K562 (cell line): ENCODE measurements around the gene TULP1. TPM values are rescaled to one million over a fixed set of nuclear protein-coding genes. Genes with fewer than 3 reads are reported as not detected.

ENCODE experiments used
- CREB1 ChIP-seq, 2 experiments: sonication (generic) in 1 of 2; formaldehyde crosslinking in 1 of 2; IDR thresholded peaks; 2 replicates each; pipeline versions ENCODE4 v1.6.1 to v1.8.0; 2012 to 2022; ENCODE audit warnings: inconsistent platforms in 1 of 2, mild to moderate bottlenecking in 1 of 2, missing genetic modification reagents in 1 of 2, moderate library complexity in 1 of 2
- ESRRA ChIP-seq: fragments of 450-650 bp; IDR thresholded peaks from 2 replicates; pipeline ENCODE4 v1.6.1; 2014; ENCODE audit warnings: low read depth, mild to moderate bottlenecking, moderate library complexity, borderline replicate concordance
- FOS ChIP-seq: IDR thresholded peaks from 3 replicates; pipeline ENCODE4 v1.6.1; 2011; ENCODE audit not compliant: insufficient read length; ENCODE audit errors: extremely low read depth
- FOXK1 ChIP-seq: sonication (generic); formaldehyde crosslinking; IDR thresholded peaks from 2 replicates; pipeline ENCODE4 v1.8.0; 2022; ENCODE audit warnings: missing genetic modification reagents, mild to moderate bottlenecking, borderline replicate concordance
- GTF2A2 ChIP-seq: IDR thresholded peaks from 2 replicates; pipeline ENCODE4 v1.6.1; 2016; ENCODE audit warnings: mild to moderate bottlenecking, missing genetic modification characterization, missing compliant biosample characterization
- ILF3 ChIP-seq: fragments of 450-650 bp; IDR thresholded peaks from 2 replicates; pipeline ENCODE4 v1.6.1; 2018; ENCODE audit warnings: antibody characterized with exemption, mild to moderate bottlenecking, moderate library complexity, borderline replicate concordance
- JUND ChIP-seq, 2 experiments: IDR thresholded peaks; 2 replicates in 1 of 2; 3 replicates in 1 of 2; pipeline ENCODE4 v1.6.1; 2011; ENCODE audit warnings: borderline replicate concordance in 2 of 2, low read depth in 2 of 2, low read length in 2 of 2, improper control_type of control experiment in 1 of 2, missing biosample characterization in 1 of 2, missing genetic modification characterization in 1 of 2, missing genetic modification reagents in 1 of 2
- L3MBTL2 ChIP-seq: fragments of 450-650 bp; IDR thresholded peaks from 2 replicates; pipeline ENCODE4 v1.6.1; 2016; ENCODE audit warnings: mild to moderate bottlenecking, moderate library complexity
- PHTF2 ChIP-seq: fragments of 250-450 bp; sonication (Bioruptor Pico); IDR thresholded peaks from 2 replicates; pipeline ENCODE4 v1.5.0; 2021; ENCODE audit warnings: mild to moderate bottlenecking
- TCF3 ChIP-seq: sonication (generic); formaldehyde crosslinking; IDR thresholded peaks from 2 replicates; pipeline ENCODE4 v1.4.0; 2020; ENCODE audit warnings: mild to moderate bottlenecking, missing genetic modification reagents
- ZNF318 ChIP-seq, 2 experiments: fragments of 450-650 bp; IDR thresholded peaks; 2 replicates each; pipeline ENCODE4 v1.6.1; 2016; ENCODE audit warnings: mild to moderate bottlenecking in 2 of 2, borderline replicate concordance in 1 of 2, low read depth in 1 of 2, moderate library complexity in 1 of 2
- ZNF695 ChIP-seq: fragments of 450-650 bp; formaldehyde crosslinking; IDR thresholded peaks from 2 replicates; pipeline ENCODE4 v1.4.0; 2020; ENCODE audit warnings: mild to moderate bottlenecking, moderate library complexity
- ZNF699 ChIP-seq: fragments of 250-450 bp; sonication (Bioruptor Pico); IDR thresholded peaks from 2 replicates; pipeline ENCODE4 v1.8.0; 2021; ENCODE audit warnings: mild to moderate bottlenecking, moderate library complexity; ENCODE audit not compliant: insufficient replicate concordance
- polyA plus RNA-seq, 8 experiments: library from polyadenylated mRNA; depleted of rRNA in 4 of 8; stranded (reverse) in 5 of 8; unstranded in 3 of 8; fragments of >200 nt; fragmentation: Nextera tagmentation in 2 of 8; fragmentation: Illumina TruSeq in 1 of 8; extraction: Ambion mirVana in 2 of 8; extraction: Trizol in 1 of 8; gene quantifications; 2 replicates each; pipeline versions ENCODE4 v1.2.1 to v1.2.3, GENCODE V29; 2011 to 2014; ENCODE audit warnings: inconsistent platforms in 1 of 8, missing spikeins in 1 of 8
- total RNA-seq, 7 experiments: library from RNA; depleted of rRNA in 6 of 7; stranded (reverse); fragments of >200 nt in 6 of 7; fragmentation: Illumina TruSeq in 2 of 7; extraction: Trizol in 2 of 7; gene quantifications; 2 replicates each; pipeline versions ENCODE4 v1.2.1 to v1.2.3, GENCODE V29; 2011 to 2021; ENCODE audit warnings: low replicate concordance in 1 of 7
- TF ChIP-seq, protein P1 (sequence below): fragments of 450-650 bp; formaldehyde crosslinking; conservative IDR thresholded peaks from 2 replicates; pipeline ENCODE4 v1.4.0; 2022; ENCODE audit warnings: mild to moderate bottlenecking, missing genetic modification characterization
- TF ChIP-seq, protein P2 (sequence below): sonication (generic); formaldehyde crosslinking; IDR thresholded peaks from 2 replicates; pipeline ENCODE4 v1.5.0; 2020; ENCODE audit warnings: missing genetic modification reagents

Gene TULP1
- total and polyA plus RNA-seq, 9 of the 15 experiments (the other 6 are each of a cell fraction or from before 2014, with no cell fraction given), result 0.06 to 0.17 (median 0.09) TPM; not detected in 6

GRCh38 chr6:35498422-35499067, 14.2 kb downstream of the TULP1 start (continued):
- TF ChIP-seq FOS (no peak), ZNF699 (CRISPR knock-in tag) (no peak), ZNF318 (IDR thresholded peaks at IDR 0.05; ENCODE audit: borderline replicate concordance in 1 of 2, low read depth in 1 of 2) (no peak), L3MBTL2 (peak; percentile 65), CREB1 (IDR thresholded peaks at IDR 0.05) (no peak), CREB1 (CRISPR knock-in tag; IDR thresholded peaks at IDR 0.05) (no peak; the same call in 1 of the 2 replicates), TCF3 (CRISPR knock-in tag) (peak; percentile 52; the same call in 1 of the 2 replicates), ILF3 (no peak), ESRRA (no peak), GTF2A2 (tag) (no peak), FOXK1 (CRISPR knock-in tag) (no peak), JUND (IDR thresholded peaks at IDR 0.05; ENCODE audit: borderline replicate concordance, low read depth, low read length) (no peak), JUND (tag; IDR thresholded peaks at IDR 0.05; ENCODE audit: borderline replicate concordance, low read depth, low read length) (no peak), PHTF2 (no peak), ZNF695 (CRISPR knock-in tag) (no peak)
- TF ChIP-seq, protein P1, sequence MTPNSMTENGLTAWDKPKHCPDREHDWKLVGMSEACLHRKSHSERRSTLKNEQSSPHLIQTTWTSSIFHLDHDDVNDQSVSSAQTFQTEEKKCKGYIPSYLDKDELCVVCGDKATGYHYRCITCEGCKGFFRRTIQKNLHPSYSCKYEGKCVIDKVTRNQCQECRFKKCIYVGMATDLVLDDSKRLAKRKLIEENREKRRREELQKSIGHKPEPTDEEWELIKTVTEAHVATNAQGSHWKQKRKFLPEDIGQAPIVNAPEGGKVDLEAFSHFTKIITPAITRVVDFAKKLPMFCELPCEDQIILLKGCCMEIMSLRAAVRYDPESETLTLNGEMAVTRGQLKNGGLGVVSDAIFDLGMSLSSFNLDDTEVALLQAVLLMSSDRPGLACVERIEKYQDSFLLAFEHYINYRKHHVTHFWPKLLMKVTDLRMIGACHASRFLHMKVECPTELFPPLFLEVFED, result no peak
- TF ChIP-seq, protein P2, sequence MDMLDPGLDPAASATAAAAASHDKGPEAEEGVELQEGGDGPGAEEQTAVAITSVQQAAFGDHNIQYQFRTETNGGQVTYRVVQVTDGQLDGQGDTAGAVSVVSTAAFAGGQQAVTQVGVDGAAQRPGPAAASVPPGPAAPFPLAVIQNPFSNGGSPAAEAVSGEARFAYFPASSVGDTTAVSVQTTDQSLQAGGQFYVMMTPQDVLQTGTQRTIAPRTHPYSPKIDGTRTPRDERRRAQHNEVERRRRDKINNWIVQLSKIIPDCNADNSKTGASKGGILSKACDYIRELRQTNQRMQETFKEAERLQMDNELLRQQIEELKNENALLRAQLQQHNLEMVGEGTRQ, result peak; percentile 74
